ENCODE data around the gene ATP2B2. TPM values are rescaled to one million over a fixed set of nuclear protein-coding genes. Genes with fewer than 3 reads are reported as not detected.

The ATP2B2 gene
- total and polyA plus RNA-seq, 9 of the 15 experiments (the other 6 are each of a cell fraction or from before 2014, with no cell fraction given), result 0.06 TPM; not detected in 8

DNA sequence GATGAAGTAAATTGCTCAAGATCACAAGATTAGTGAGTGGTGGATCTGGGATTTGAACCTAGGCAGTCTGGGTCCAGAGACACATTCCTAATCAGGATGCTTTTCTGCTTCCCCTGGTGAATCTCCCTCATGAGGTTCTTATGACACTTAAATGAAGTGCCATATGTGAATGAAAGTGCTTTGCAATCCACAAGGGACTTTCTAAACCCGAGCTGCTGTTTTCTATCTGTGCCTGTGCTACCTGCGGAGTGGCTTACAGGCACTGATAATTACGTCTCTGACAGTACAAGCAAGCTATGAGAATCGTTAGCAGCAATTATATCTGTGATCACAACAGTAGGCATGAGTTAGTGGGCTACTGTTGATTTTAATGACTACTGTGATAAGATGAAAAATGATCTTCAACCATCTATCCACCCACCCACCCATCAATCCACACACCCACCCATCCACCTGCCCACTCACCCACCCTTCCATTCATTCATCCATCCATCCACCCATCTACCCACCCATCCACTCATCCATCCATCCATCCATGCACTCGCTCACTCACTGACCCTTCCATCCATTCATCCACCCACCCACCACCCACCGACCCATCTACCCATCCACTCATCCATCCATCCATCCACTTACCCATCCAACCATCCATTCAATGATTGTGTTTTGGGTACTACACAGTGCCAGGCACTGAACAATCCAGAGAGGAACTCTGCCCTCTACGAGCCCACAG lies 51.8 kb downstream of the ATP2B2 start (continued):
- TF ChIP-seq, protein P1, sequence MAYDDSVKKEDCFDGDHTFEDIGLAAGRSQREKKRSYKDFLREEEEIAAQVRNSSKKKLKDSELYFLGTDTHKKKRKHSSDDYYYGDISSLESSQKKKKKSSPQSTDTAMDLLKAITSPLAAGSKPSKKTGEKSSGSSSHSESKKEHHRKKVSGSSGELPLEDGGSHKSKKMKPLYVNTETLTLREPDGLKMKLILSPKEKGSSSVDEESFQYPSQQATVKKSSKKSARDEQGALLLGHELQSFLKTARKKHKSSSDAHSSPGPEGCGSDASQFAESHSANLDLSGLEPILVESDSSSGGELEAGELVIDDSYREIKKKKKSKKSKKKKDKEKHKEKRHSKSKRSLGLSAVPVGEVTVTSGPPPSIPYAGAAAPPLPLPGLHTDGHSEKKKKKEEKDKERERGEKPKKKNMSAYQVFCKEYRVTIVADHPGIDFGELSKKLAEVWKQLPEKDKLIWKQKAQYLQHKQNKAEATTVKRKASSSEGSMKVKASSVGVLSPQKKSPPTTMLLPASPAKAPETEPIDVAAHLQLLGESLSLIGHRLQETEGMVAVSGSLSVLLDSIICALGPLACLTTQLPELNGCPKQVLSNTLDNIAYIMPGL (CRISPR knock-in tag; IDR thresholded peaks at IDR 0.05), result no peak
- TF ChIP-seq, protein P2, sequence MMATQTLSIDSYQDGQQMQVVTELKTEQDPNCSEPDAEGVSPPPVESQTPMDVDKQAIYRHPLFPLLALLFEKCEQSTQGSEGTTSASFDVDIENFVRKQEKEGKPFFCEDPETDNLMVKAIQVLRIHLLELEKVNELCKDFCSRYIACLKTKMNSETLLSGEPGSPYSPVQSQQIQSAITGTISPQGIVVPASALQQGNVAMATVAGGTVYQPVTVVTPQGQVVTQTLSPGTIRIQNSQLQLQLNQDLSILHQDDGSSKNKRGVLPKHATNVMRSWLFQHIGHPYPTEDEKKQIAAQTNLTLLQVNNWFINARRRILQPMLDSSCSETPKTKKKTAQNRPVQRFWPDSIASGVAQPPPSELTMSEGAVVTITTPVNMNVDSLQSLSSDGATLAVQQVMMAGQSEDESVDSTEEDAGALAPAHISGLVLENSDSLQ (IDR thresholded peaks at IDR 0.05), result no peak
- no peak for TF ChIP-seq MIER1 (IDR thresholded peaks at IDR 0.05; ENCODE audit: low read depth)
- no peak for TF ChIP-seq PTTG1 (tag; IDR thresholded peaks at IDR 0.05; ENCODE audit: low read depth)
- no peak for TF ChIP-seq TCF3 (CRISPR knock-in tag; IDR thresholded peaks at IDR 0.05)
